Transverse colon (tissue), 3 donors: ENCODE measurements around the gene SHISA7.

ENCODE experiments used
- CTCF ChIP-seq, 5 experiments: fragments of 200-600 bp in 3 of 5; fragments of 450-650 bp in 2 of 5; sonication (generic) in 3 of 5; IDR thresholded peaks; 1 replicate in 2 of 5; 2 replicates in 3 of 5; pipeline ENCODE4 v1.5.1; 2016 to 2017; ENCODE audit warnings: antibody characterized with exemption in 5 of 5, inconsistent platforms in 3 of 5, mild to moderate bottlenecking in 2 of 5, moderate library complexity in 1 of 5
- EP300 ChIP-seq: sonication (generic); formaldehyde crosslinking; IDR thresholded peaks from one replicate; pipeline ENCODE4 v1.6.1; 2017; ENCODE audit warnings: antibody characterized with exemption, low read depth
- POLR2A ChIP-seq: fragments of 450-650 bp; IDR thresholded peaks from one replicate; pipeline ENCODE4 v1.6.1; 2016; ENCODE audit warnings: antibody characterized with exemption, mild to moderate bottlenecking, moderate library complexity

GRCh38 chr19:55431183-55431582, 11.9 kb downstream of the SHISA7 start:
- TF ChIP-seq CTCF (IDR thresholded peaks at IDR 0.05) = no peak
- no peak for TF ChIP-seq POLR2A
- no peak for TF ChIP-seq EP300
